Brain microvascular endothelial cell (primary cell): Measurements from ENCODE around the gene ART5.

Experiments used
- DNase-seq: peaks from one replicate; pipeline ENCODE4 v3.0.0-alpha.2; 2020
- H3K27ac ChIP-seq: fragments of 250-450 bp; sonication (Bioruptor Pico); 2 replicates; pipeline ENCODE4 v1.5.1; 2020; ENCODE audit warnings: mild to moderate bottlenecking, moderate library complexity
- H3K27me3 ChIP-seq: fragments of 250-450 bp; sonication (Bioruptor Pico); replicated peaks from 2 replicates; pipeline ENCODE4 v1.5.1; 2020; ENCODE audit warnings: mild to moderate bottlenecking
- H3K36me3 ChIP-seq: fragments of 250-450 bp; sonication (Bioruptor Pico); replicated peaks from 2 replicates; pipeline ENCODE4 v1.5.1; 2020; ENCODE audit warnings: mild to moderate bottlenecking
- H3K4me3 ChIP-seq: 2 replicates; pipeline ENCODE4 v1.5.1; 2011; ENCODE audit warnings: low read depth, mild to moderate bottlenecking, control low read depth, low read length, moderate library complexity
- in situ Hi-C: cut with HindIII; loops from 2 replicates; pipeline ENCODE4 v1.10.0; 2017; ENCODE audit warnings: low sequenced_read_pairs, low pct_ligation_motif_present
- TF ChIP-seq, protein P1 (sequence below): IDR thresholded peaks from 2 replicates; pipeline ENCODE4 v1.5.1; 2011; ENCODE audit warnings: low read depth, mild to moderate bottlenecking, moderate library complexity, low read length, control low read depth, inconsistent platforms; ENCODE audit errors: missing control alignments

Gene ART5

GRCh38 chr11:3669742-3670183 is 28.0 kb upstream of the ART5 start:
- TF ChIP-seq, protein P1, sequence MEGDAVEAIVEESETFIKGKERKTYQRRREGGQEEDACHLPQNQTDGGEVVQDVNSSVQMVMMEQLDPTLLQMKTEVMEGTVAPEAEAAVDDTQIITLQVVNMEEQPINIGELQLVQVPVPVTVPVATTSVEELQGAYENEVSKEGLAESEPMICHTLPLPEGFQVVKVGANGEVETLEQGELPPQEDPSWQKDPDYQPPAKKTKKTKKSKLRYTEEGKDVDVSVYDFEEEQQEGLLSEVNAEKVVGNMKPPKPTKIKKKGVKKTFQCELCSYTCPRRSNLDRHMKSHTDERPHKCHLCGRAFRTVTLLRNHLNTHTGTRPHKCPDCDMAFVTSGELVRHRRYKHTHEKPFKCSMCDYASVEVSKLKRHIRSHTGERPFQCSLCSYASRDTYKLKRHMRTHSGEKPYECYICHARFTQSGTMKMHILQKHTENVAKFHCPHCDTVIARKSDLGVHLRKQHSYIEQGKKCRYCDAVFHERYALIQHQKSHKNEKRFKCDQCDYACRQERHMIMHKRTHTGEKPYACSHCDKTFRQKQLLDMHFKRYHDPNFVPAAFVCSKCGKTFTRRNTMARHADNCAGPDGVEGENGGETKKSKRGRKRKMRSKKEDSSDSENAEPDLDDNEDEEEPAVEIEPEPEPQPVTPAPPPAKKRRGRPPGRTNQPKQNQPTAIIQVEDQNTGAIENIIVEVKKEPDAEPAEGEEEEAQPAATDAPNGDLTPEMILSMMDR: no peak
- Histone ChIP-seq H3K27ac (no peak overlapping the region), H3K27me3 (no peaks in the 10 kb centered on the region), H3K36me3 (peaks cover 51% of the 10 kb centered on the region), H3K4me3 (no peak overlapping the region)
- in situ Hi-C loops: no loop called here
- DNase-seq: no peak

GRCh38 chr11:3669128-3669527 is 27.3 kb upstream of the ART5 start:
- Histone ChIP-seq H3K4me3 (no peak overlapping the region), H3K27me3 (no peaks in the 10 kb centered on the region), H3K27ac (no peak overlapping the region), H3K36me3 (peaks cover 46% of the 10 kb centered on the region)
- no peak for DNase-seq
- in situ Hi-C loops: no loop called here
- TF ChIP-seq, protein P1: no peak

DNA sequence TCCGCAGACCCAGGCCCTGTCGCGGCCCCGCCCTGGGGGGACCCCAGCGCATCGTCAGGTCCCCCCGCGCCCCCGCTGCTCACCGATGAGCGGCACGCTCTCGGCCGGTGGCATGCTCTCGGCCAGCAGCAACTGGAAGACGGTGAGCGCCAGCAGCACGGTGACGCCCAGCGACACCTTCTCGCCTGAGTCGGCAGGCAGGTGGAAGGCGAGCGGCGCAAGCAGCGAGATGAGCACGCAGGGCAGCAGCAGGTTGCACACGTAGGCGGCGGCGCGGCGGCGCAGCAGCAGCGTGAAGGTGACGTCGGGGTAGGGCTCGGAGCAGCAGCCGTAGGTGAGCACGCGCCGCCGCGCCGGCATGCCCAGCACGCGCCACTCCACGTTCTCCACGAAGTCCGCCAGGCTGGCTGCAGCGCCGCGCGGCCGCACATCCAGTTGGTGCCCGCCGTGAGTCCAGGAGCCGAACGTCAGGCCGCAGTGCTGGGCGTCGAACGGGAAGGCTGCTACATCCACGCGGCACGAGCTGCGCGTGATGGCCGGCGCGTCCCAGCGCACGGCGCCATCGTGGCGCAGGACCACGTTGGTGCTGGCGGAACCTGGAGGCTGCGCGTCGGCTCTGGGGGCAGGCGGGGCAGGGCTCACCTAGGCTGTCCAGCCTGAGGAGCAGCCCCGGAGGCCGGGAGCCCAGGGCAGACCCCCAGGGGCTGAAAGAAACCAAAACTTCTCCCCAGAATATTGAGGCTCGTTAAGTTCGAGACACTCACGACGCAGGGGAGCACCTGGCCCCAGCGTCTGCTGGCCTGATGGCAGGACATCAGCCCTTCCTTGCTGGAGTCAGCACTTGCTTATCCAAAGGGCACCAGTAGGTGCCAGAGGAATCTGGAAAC is 25.6 kb upstream of the ART5 start:
- peaks cover 37% of the 10 kb centered on the region for H3K36me3 ChIP-seq
- no peak overlapping the region for H3K27ac ChIP-seq
- in situ Hi-C loops: no loop called here
- H3K27me3 ChIP-seq: no peaks in the 10 kb centered on the region
- H3K4me3 ChIP-seq: no peak overlapping the region
- DNase-seq: no peak
- TF ChIP-seq, protein P1: no peak

- Histone ChIP-seq H3K36me3 (peaks cover 24% of the 10 kb centered on the region), H3K4me3 (no peak overlapping the region), H3K27ac (no peak overlapping the region), H3K27me3 (no peaks in the 10 kb centered on the region)
- TF ChIP-seq, protein P1: no peak
- in situ Hi-C loops: no loop called here
- DNase-seq: no peak
Observed at GRCh38 chr11:3666023-3666530, 24.3 kb upstream of the ART5 start.

DNA sequence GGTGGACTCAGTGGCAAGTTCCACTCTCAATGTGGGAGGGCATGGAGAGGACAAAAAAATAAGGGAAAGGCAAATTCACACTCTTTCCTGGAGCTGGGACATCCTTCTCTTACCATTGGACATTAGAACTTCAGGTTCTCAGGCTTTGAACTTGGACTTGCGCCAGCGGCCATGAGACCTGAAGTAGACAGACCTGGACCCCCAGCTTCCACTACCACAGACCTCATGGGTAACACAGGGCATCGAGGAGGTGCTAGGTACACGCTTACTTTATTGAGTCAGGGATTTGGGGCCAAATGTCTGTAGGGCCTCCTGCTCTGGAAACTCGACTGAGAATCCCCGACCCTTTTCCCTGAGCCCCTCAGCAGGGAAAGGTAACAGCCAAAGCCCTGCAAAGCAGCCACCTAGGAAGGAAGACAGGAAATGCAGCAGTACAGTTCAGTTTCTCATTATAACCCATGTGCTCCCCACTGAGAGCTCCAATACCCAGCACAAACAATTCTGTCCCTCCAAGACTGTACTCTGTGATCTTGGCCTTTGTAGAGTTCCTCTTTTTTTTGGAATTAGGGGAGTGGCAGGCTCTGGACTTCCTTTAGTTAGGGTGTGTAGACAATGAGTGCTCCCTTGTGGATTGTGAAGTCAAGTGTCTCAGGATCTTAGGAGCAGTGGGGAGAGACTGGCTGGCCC is 23.7 kb upstream of the ART5 start:
- Histone ChIP-seq H3K27me3 (no peaks in the 10 kb centered on the region), H3K36me3 (peaks cover 21% of the 10 kb centered on the region), H3K27ac (no peak overlapping the region), H3K4me3 (no peak overlapping the region)
- in situ Hi-C loops: no loop called here
- no peak for DNase-seq
- TF ChIP-seq, protein P1: no peak
